Measurements from ENCODE around the gene TSPAN6.

- TF ChIP-seq, protein P1, sequence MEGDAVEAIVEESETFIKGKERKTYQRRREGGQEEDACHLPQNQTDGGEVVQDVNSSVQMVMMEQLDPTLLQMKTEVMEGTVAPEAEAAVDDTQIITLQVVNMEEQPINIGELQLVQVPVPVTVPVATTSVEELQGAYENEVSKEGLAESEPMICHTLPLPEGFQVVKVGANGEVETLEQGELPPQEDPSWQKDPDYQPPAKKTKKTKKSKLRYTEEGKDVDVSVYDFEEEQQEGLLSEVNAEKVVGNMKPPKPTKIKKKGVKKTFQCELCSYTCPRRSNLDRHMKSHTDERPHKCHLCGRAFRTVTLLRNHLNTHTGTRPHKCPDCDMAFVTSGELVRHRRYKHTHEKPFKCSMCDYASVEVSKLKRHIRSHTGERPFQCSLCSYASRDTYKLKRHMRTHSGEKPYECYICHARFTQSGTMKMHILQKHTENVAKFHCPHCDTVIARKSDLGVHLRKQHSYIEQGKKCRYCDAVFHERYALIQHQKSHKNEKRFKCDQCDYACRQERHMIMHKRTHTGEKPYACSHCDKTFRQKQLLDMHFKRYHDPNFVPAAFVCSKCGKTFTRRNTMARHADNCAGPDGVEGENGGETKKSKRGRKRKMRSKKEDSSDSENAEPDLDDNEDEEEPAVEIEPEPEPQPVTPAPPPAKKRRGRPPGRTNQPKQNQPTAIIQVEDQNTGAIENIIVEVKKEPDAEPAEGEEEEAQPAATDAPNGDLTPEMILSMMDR (optimal IDR thresholded peaks at IDR 0.05 in 1 of 3, IDR thresholded peaks at IDR 0.05 in 1 of 3, conservative IDR thresholded peaks at IDR 0.05 in 1 of 3; ENCODE audit: extremely low read depth in 1 of 3, insufficient read depth in 2 of 3, low read length in 3 of 3), result no peak
- TF ChIP-seq EZH2 (IDR thresholded peaks at IDR 0.05; ENCODE audit: low read length), result no peak
Observed at GRCh38 chrX:100593581-100593980, 43.0 kb downstream of the TSPAN6 start.

Measured in keratinocyte (primary cell).